Activated CD4-positive, alpha-beta T cell treated with anti-CD3 and anti-CD28 coated beads, Interleukin-10, Interleukin-2, amounts not matched to agents 100 ng/mL and 50 ng/mL, durations not matched to agents 16 hours and 8 hours (primary cell): ENCODE results near the gene CHCHD10.

ENCODE experiments used
- DNase-seq: peaks from one replicate; pipeline ENCODE4 v3.0.0-alpha.2; 2020

Gene CHCHD10

GRCh38 chr22:23767673-23768548 lies at the start of gene CHCHD10:
CHCHD10 (minus strand) TSS chr22:23767972; CDS start chr22:23767874, 98 bp downstream.
- DNase-seq = peak; percentile 86

GRCh38 chr22:23817146-23817545 lies 49.4 kb upstream of the CHCHD10 start:
- DNase-seq = no peak

GRCh38 chr22:23816156-23816976 lies 48.6 kb upstream of the CHCHD10 start:
- no peak for DNase-seq

- no peak for DNase-seq
Measured at GRCh38 chr22:23815541-23816155, 47.9 kb upstream of the CHCHD10 start.

GRCh38 chr22:23812378-23812777 lies 44.6 kb upstream of the CHCHD10 start:
- no peak for DNase-seq

- DNase-seq = no peak
Measured at GRCh38 chr22:23806837-23807236, 39.1 kb upstream of the CHCHD10 start.

- no peak for DNase-seq
Measured at GRCh38 chr22:23804781-23805291, 37.1 kb upstream of the CHCHD10 start.

- DNase-seq = no peak
Measured at GRCh38 chr22:23803001-23803819, 35.4 kb upstream of the CHCHD10 start.

- DNase-seq = no peak
Measured at GRCh38 chr22:23801886-23802377, 34.2 kb upstream of the CHCHD10 start.

GRCh38 chr22:23801238-23801821 lies 33.6 kb upstream of the CHCHD10 start:
- no peak for DNase-seq

GRCh38 chr22:23800297-23801237 lies 32.8 kb upstream of the CHCHD10 start:
- no peak for DNase-seq

- no peak for DNase-seq
Measured at GRCh38 chr22:23796461-23796860, 28.7 kb upstream of the CHCHD10 start.

GRCh38 chr22:23793326-23793725 lies 25.6 kb upstream of the CHCHD10 start:
- no peak for DNase-seq

GRCh38 chr22:23791738-23792645 lies 24.2 kb upstream of the CHCHD10 start:
- DNase-seq = no peak

GRCh38 chr22:23790819-23791737 lies 23.3 kb upstream of the CHCHD10 start:
- DNase-seq = no peak

GRCh38 chr22:23789638-23790037 lies 21.9 kb upstream of the CHCHD10 start:
- DNase-seq = no peak

GRCh38 chr22:23789121-23789520 lies 21.3 kb upstream of the CHCHD10 start:
- no peak for DNase-seq

- DNase-seq = no peak
Measured at GRCh38 chr22:23787910-23788309, 20.1 kb upstream of the CHCHD10 start.
